H1 (cell line): Measurements from ENCODE around the gene KCNQ1. TPM values are rescaled to one million over a fixed set of nuclear protein-coding genes. Genes with fewer than 3 reads are reported as not detected.

Experiments
- BACH1 ChIP-seq: IDR thresholded peaks from 2 replicates; pipeline ENCODE4 v1.6.1; 2012; ENCODE audit warnings: low read length, improper control_type of control experiment
- polyA plus RNA-seq, 7 experiments: library from polyadenylated mRNA; depleted of rRNA in 3 of 7; stranded (reverse) in 5 of 7; unstranded in 2 of 7; fragments of >200 nt in 5 of 7; fragments of 200-250 nt in 2 of 7; gene quantifications; 1 replicate in 5 of 7; 2 replicates in 1 of 7; 4 replicates in 1 of 7; pipeline versions ENCODE4 v1.2.1 to v1.2.3, GENCODE V29; 2011 to 2013; ENCODE audit warnings: missing spikeins in 2 of 7, mixed read lengths in 2 of 7
- total RNA-seq: library from RNA; stranded (reverse); fragmentation: NEBNext Ultra II Directional; extraction: Animal tissue kit (Norgen Biotek cat#: 25700); gene quantifications from 2 replicates; pipeline ENCODE4 v1.2.1, GENCODE V29; 2021

Gene KCNQ1
- total and polyA plus RNA-seq, 2 of the 8 experiments (the other 6 are each of a cell fraction or from before 2014, with no cell fraction given), result 1.9 to 2.0 TPM

DNA sequence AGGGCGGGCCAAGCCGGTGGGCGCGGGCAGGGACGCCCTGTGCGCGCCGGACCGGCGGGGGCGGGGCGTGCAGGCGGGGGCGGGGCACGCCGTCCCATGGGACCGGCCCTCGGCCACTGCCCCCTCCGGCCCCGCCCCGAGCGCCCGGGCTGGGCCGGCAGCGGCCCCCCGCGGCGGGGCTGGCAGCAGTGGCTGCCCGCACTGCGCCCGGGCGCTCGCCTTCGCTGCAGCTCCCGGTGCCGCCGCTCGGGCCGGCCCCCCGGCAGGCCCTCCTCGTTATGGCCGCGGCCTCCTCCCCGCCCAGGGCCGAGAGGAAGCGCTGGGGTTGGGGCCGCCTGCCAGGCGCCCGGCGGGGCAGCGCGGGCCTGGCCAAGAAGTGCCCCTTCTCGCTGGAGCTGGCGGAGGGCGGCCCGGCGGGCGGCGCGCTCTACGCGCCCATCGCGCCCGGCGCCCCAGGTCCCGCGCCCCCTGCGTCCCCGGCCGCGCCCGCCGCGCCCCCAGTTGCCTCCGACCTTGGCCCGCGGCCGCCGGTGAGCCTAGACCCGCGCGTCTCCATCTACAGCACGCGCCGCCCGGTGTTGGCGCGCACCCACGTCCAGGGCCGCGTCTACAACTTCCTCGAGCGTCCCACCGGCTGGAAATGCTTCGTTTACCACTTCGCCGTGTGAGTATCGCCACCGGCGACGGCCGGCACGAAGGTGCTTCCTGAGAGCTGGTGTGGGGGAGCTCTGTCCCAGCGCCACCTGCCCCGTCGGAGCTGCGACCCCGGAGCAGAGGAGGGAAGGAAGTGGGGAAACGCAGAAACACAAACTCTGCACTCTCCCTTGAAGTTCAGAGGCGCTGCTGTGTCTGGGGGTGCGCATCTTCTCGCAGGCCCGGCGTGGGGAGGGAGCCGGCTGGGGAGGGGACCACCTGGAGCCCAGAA, at the start of gene KCNQ1 (continued):
- TF ChIP-seq BACH1, result no peak
